GM19351 (cell line): ENCODE measurements around the gene LCLAT1.
"Not testable (repeated sequence)": the region's sequence is repeated elsewhere in the genome, so short reads cannot be mapped to it uniquely, and the experiment has no call there.

Experiments
- ATAC-seq: cut with Tn5 transposase; IDR thresholded peaks from one replicate; pipeline ENCODE4 v1.9.1; 2021; ENCODE audit warnings: mild to moderate bottlenecking, moderate library complexity; ENCODE audit not compliant: unreplicated experiment

LCLAT1 gene

GRCh38 chr2:30633039-30633438, 186.0 kb downstream of the LCLAT1 start:
- ATAC-seq, result no peak

- no peak for ATAC-seq
Measured at GRCh38 chr2:30636311-30636710, 189.3 kb downstream of the LCLAT1 start.

- ATAC-seq, result no peak
Measured at GRCh38 chr2:30639836-30640235, 192.8 kb downstream of the LCLAT1 start.

GRCh38 chr2:30641765-30642345, 194.8 kb downstream of the LCLAT1 start:
- no peak for ATAC-seq

GRCh38 chr2:30643013-30643412, 196.0 kb downstream of the LCLAT1 start:
- not testable (repeated sequence) for ATAC-seq

- no peak for ATAC-seq
Measured at GRCh38 chr2:30643674-30644073, 196.6 kb downstream of the LCLAT1 start.

- no peak for ATAC-seq
Measured at GRCh38 chr2:30645081-30645744, 198.2 kb downstream of the LCLAT1 start.

GRCh38 chr2:30645745-30646119, 198.7 kb downstream of the LCLAT1 start:
- no peak for ATAC-seq

- ATAC-seq, result no peak
Measured at GRCh38 chr2:30647752-30648457, 200.9 kb downstream of the LCLAT1 start.

- no peak for ATAC-seq
Measured at GRCh38 chr2:30649278-30649677, 202.2 kb downstream of the LCLAT1 start.

- no peak for ATAC-seq
Measured at GRCh38 chr2:30649828-30650227, 202.8 kb downstream of the LCLAT1 start.

GRCh38 chr2:30652271-30652915, 205.3 kb downstream of the LCLAT1 start:
- no peak for ATAC-seq

GRCh38 chr2:30653847-30654246, 206.8 kb downstream of the LCLAT1 start:
- no peak for ATAC-seq

- ATAC-seq, result no peak
Measured at GRCh38 chr2:30654404-30654803, 207.4 kb downstream of the LCLAT1 start.

GRCh38 chr2:30655211-30655610, 208.2 kb downstream of the LCLAT1 start:
- no peak for ATAC-seq

GRCh38 chr2:30655660-30656059, 208.6 kb downstream of the LCLAT1 start:
- ATAC-seq, result no peak

- no peak for ATAC-seq
Measured at GRCh38 chr2:30656079-30656478, 209.0 kb downstream of the LCLAT1 start.

- no peak for ATAC-seq
Measured at GRCh38 chr2:30661173-30662107, 214.4 kb downstream of the LCLAT1 start.

GRCh38 chr2:30662268-30663131, 215.5 kb downstream of the LCLAT1 start:
- no peak for ATAC-seq

GRCh38 chr2:30663321-30663720, 216.3 kb downstream of the LCLAT1 start:
- no peak for ATAC-seq
